HG03457 (cell line): ENCODE measurements around the gene CELSR3.

Experiments used
- ATAC-seq: cut with Tn5 transposase; IDR thresholded peaks from one replicate; pipeline ENCODE4 v1.9.1; 2021; ENCODE audit warnings: moderate number of reproducible peaks; ENCODE audit not compliant: unreplicated experiment

Gene CELSR3

GRCh38 chr3:48600711-48601621 lies 61.7 kb downstream of the CELSR3 start:
- ATAC-seq = no peak

GRCh38 chr3:48599509-48600285 lies 63.0 kb downstream of the CELSR3 start:
- ATAC-seq = no peak

- no peak for ATAC-seq
Observed at GRCh38 chr3:48599077-48599501, 63.6 kb downstream of the CELSR3 start.

DNA sequence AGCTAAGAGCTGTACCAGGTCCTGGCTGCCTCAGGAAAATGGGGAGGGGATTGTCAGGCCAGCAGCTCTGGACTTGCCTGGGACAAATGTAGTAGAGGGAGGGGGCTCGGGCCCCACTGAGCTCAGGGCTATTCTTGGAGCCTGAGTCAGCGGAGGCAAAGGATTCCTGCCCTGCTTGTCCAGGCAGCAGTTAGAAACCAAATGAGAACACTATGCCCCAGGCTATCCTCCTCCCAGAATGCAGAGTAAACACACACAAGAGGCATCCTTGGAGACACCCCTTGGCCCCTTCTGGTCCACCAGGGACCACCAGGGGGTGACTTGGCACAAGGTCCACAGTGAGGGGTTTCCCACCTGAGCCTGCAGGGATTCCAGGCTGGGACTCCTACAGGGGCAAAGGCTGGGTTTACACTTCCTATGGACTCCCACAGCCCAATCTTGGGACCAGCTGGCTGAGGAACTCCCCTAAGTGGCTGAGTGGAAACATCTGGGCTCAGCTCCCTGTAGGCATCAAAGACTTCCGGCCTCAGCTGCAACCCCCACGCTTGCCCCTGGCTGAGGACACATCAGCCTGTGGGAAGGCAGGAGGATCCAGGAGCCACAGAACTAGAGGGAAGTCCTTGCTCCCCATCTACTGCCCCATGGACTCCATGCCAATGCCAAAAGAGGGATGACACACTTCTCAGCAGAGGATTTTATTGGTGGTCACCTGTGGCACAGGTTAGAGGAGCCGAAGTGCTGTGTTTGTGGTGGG lies 64.2 kb downstream of the CELSR3 start:
- no peak for ATAC-seq

DNA sequence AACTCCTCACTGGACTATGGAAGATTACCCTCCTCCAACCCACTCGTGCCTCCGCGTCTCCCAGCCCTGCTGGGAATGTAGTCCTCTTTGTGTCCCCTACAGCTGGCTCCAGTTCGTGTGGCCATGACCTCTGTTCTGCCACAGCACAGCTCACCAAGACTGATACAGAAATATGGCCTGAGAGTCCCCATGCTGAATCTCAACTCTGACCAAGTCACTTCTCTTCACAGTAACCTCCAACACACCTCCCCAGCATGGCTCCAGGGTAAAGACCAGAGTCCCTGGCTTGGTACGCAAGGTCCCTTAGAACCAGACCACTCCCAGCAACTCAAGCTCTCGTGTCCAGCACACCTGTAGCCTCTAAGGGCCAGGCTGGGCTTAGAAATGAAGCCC lies 65.3 kb downstream of the CELSR3 start:
- no peak for ATAC-seq

DNA sequence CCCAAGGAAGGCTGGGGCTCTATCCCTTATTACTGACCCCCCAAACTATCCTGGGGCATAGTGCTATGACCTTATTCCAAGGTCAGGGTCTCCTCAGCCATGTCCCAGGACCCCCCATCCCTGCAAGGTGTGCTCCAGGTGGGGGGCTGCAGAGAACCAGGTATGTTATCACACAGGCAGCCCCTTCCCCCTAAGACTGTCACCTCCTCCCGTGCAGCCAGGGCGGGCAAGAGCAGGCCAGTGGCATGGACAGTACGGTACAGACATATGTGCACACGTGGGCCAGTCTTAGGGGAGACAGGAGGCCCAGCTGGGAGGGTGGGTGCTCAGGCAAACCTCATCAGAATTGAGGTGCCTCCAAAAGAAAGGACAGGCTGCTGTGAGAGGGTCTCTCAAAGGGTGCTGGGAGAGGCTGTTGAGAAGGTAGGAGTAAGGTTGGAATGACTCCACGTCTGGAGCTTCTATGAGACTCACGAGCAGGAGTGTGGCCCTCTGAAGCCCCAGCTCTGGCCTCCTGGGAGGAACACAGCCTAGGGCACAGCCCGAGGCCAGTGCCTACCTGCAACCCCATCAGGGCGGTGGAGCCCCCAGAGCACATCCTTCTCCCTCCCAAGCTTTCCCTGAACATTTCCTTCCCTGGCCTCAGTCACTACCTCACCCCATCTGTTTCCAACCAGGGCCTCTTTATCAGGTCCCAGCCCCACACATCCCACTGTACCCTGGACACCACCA lies 65.8 kb downstream of the CELSR3 start:
- no peak for ATAC-seq

DNA sequence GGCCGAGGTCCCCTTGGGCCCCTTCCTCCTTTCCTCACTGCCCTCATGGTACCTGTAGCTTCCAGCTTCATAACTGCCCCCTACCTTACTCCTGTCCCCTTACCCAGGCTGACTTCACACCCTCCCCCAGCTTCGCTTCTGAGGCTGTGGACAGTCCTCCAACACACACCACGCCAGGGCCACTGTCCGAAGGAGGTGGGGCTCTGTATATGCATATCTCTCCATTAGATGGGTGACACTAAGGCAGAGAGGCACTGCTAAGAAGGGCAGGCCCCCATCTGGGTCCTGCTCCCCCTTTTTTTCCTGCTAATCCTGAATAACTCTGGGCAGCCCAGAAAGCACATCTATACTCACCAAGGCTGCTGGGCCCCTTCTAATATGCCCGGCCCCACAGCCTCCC lies 66.5 kb downstream of the CELSR3 start:
- ATAC-seq = no peak

- ATAC-seq = no peak
Observed at GRCh38 chr3:48595526-48596121, 67.1 kb downstream of the CELSR3 start.

- ATAC-seq = no peak
Observed at GRCh38 chr3:48595075-48595525, 67.6 kb downstream of the CELSR3 start, which contains the start of gene COL7A1. Gene COL7A1, minus strand, starts transcription at chr3:48595329. Its CDS starts 170 bp downstream, at chr3:48595159.

DNA sequence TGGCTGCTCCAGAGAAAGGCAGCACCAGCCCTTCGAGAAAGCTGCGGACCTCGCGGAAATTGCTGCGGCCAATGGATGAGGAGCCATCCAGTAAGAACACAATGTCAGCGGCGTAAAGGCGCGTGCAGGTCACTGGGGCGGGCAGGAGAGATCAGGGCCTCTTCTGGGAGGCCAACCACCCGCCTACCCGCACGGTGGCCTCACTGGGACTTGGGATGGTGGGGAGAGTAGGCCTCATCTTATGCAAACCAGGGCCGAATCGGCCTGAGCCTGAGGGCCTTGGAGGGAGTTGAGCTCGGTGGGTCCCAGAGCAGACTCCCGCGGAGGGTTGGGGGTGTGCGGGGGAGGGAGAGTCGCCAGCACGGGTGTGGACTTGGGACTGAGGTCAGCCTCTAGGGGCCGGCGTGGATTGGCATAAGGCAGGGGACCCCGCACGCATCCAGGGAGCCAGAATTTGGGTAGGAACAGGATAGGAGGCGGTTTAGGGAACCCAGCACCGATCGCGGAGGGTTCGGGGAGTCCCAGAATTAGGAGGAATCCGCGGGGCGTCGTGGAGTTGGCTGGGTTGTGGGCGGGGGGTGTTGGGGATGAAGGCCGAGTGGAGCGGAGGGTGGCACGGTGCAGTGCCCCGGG lies 68.2 kb downstream of the CELSR3 start:
- no peak for ATAC-seq

DNA sequence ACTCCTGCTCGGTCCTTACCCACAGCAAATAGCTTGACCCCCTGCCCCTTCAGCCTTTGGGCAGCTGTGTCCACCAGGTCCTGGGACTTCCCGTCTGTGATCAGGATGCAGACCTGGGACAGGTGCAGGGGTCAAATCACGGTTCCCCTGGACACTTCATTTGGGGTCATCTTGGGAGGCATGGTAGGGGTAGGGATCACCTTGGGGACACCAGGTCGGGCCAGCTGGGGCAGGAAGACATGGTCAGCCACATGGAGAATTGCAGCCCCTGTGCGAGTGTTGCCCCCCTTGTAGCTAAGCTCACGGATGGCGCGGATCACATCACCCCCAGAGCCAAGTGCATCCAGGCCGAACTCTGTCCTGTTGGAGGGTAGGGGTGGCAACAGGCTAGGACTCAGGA lies 69.3 kb downstream of the CELSR3 start:
- no peak for ATAC-seq

- no peak for ATAC-seq
Observed at GRCh38 chr3:48592519-48593087, 70.1 kb downstream of the CELSR3 start.

DNA sequence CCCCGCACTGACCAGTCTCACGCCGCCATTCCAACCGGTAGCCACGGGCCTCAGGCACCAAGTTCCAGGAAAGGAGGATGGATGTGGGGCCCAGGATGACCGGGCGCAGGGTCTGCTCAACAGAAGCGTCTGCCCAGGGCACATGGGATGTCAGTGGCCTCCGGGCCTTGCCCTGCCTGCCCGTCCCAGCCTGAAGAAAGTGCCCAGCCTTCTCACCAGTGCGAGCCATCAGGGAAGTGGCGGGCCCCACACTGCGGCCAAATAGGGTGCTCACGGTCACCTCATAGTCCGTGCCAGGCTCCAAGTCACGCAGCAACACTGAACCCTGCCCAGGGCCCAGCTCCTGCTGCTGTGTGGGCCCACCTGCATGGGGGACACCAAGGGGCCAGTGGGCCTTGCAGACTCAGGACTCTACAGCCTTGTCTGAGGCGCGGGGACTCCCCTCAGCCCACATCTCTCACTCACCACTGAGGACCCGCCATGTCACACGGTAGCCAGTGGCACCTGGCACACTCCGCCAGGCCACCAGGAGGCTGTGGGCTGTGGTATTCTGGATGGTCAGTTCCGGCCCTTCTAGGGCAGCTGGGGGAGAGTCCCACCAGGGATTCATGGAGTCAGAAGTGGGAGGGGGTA lies 70.7 kb downstream of the CELSR3 start:
- no peak for ATAC-seq

DNA sequence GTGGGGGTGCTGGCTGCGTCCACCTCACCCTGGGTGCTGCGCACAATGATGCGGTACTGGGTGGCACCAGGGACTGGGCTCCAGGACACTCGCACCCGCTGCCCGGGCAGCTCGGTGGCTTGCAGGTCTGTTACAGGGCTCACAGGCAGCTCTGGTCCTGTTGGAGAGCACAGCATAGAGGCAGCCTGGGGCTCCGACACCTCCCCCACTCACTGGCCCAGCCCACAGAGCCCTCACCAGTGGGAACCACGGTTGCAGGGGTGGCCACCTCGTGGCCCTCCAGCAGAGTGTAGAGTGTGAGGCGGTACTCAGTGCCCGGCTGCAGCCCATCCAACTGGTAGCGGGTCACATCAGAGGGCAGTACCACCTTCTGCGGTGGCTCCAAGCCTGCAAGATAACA lies 71.2 kb downstream of the CELSR3 start:
- ATAC-seq = no peak

GRCh38 chr3:48588230-48588629 lies 74.5 kb downstream of the CELSR3 start:
- ATAC-seq = no peak

- ATAC-seq = no peak
Observed at GRCh38 chr3:48587686-48588085, 75.0 kb downstream of the CELSR3 start.
